HG02970 (cell line): ENCODE data around the gene RAB3GAP2.
"Not testable (repeated sequence)": the region's sequence is repeated elsewhere in the genome, so short reads cannot be mapped to it uniquely, and the experiment has no call there.

Experiments used
- ATAC-seq: cut with Tn5 transposase; IDR thresholded peaks from one replicate; pipeline ENCODE4 v1.9.1; 2021; ENCODE audit warnings: mild to moderate bottlenecking, moderate library complexity, moderate number of reproducible peaks; ENCODE audit not compliant: unreplicated experiment, low FRiP score

The RAB3GAP2 gene

DNA sequence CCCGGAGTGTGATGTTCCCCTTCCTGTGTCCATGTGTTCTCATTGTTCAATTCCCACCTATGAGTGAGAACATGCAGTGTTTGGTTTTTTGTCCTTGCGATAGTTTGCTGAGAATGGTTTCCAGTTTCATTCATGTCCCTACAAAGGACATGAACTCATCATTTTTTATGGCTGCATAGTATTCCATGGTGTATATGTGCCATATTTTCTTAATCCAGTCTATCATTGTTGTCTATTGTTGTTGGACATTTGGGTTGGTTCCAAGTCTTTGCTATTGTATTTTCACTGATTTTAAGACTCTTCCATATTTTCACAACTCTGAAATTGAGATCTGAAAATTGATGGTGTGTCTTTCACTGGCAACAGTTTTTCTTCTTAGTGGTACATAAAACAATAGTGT is 67.5 kb downstream of the RAB3GAP2 start:
- not testable (repeated sequence) for ATAC-seq

DNA sequence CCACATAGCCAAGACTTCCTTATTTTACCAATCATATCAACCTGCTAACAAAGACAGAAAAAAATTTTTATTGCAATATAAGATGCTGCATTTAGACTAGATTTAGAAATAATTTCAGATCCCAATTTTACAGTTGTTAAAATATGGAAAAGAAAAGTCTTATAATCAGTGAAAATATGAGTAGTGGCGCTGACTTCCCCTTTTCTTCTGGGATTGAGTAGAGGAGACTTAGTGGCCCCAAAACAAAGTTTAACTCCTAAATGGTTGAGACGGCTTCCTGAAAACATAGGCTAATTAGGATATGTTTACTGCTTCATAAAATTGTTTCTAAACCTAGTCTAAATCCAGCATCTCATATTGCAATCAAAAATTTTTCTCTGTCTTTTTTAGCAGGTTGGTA is 68.4 kb downstream of the RAB3GAP2 start:
- no peak for ATAC-seq

DNA sequence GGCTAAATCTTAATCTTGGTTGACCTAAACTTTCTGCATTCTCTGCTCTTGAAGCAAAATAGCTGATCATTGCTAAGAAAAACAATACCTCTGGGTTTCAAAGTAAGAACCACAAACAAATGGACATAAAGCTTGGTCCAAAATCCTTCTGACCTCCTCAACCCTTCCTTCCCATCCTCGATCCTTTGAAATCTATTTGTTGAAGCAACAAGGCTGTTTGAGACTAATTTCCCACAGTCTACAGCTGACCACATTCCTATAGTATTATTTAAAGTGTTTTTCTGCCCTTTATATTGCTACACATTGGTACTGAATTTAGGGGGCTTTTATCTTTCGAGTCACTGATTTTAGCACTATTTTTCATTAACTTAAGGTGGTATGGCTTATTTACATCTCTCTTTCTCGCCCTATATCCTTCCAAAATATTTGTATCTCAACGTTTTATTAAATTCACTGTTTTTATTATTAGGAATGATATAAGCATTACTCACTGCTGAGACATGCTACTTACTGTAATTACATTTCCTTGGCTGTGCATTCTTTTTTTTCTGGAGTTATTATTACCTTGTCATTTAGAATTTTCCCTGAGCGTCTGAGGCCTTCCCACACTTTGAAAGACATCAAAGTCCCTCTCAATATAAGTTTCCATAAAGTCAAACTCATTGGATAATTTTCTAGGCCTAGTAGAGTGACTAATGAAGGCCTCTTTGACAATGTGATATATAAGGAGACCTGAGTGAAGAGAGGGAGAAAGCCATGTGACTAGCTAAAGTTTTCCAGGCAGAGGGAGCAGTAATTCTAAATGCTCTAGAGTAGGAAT is 73.9 kb downstream of the RAB3GAP2 start:
- no peak for ATAC-seq

DNA sequence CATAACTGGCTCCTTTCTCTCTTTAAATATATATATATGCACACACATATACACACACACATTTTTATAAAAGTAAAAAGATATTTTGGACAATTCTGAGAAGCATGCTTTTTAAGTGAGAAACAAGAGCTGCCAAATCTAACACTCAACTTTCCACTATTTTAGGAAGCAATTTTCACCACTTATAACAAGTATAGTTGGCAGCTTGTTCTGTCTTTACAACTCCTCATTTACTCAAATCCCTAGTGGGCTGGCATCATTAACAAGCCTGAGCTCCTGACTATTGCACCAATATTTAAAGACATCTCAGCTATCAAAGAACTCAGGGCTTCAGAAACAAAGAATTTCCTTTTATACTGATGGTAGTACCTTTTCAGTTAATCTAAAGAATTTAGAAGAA is 76.6 kb downstream of the RAB3GAP2 start:
- ATAC-seq: no peak

DNA sequence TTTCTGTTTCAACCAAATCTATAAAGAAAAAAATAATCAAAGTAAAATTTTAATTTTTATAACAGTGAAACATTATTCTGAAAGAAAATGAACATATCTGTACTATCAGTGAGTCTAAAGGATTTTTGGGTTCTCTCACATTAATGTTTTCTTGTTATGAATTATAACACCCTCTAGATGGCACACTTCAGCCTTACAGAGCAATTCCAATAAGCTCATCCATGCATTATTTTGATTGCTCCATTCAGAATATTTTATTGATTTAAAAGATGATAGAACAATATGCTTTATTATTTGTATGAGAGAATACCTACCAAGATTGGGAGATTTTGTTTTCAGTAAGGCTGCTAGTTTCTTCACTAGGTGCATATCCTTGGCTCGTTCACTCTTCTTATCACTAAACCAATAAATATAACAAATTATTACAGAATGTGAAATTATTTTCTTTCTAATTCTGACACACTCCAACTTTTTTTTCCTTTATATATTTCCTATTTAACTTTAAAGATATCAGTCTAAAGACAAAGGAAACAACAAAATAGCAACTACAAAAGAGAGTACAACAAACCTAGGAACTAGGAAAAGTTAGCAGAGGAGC is 82.4 kb downstream of the RAB3GAP2 start:
- no peak for ATAC-seq

DNA sequence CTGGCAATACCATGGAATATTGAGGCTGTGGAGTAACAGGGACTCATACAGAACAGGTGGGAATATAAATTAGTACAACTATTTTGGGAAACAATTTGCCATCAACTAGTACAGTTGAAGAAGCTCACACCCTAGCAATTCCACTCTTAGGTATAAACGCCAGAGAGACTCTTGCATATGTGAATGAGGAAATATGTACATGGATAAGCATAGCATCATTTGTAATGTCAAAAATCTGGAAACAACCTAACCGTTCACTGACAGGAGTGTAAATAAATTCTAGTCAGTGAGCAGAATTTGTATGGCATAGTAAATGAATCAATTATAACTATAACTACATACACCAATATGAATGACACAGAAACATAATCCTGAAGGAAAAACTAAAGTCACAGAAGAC is 83.7 kb downstream of the RAB3GAP2 start:
- ATAC-seq: no peak

DNA sequence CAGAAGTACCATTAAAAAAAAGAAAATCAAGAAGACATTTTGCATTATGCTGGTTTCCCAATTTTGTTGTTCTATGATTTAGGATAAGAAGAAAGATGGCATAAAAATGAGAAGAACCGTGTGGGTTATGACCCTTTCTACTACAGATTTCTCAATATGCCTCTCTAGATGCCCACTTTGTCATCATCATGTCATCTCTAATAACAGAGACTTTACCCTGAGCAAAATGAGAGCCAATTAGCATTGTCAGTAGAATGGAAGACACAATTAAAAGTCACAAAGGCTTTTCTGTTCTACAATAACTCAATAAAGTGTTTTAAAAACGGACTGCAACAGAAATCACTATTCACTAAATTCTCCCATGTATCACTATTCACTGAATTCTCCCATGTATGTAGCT is 85.5 kb downstream of the RAB3GAP2 start:
- no peak for ATAC-seq

DNA sequence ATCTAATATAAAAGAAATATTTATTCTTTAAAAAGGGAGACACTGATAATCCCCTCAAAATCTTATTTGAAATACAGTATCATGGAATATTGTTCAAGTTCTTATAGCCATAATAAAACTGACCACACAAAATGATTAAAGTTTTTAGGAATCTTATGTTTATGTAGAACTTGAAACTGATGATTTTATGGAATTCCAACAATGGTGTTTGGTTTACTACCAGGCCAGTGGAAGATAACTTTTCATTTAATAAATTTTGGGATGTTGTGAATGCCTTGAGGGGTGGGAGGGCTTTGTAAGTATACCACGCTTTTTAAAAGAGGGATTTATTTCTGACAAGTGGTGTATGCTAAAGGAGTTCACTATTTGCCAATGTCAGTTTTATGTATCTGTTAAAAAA is 87.7 kb downstream of the RAB3GAP2 start:
- no peak for ATAC-seq

DNA sequence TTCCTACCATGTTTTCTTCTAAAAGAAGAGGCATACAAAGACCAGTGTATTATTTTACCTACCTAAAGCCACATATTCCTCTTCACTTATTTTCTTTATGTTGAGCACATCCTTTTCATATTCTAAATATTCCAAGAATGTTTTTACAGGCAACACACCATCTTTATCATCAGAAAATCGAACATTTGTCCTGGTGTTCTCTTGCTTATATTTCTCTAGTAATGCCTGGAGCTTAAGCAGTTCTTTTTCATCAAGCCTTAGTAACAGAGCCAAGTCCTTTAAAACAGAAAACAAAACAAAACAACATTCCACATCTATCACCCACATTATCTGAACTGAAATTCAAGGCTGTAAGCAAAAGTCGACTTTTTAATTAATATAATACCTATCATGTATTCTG is 89.6 kb downstream of the RAB3GAP2 start:
- no peak for ATAC-seq

DNA sequence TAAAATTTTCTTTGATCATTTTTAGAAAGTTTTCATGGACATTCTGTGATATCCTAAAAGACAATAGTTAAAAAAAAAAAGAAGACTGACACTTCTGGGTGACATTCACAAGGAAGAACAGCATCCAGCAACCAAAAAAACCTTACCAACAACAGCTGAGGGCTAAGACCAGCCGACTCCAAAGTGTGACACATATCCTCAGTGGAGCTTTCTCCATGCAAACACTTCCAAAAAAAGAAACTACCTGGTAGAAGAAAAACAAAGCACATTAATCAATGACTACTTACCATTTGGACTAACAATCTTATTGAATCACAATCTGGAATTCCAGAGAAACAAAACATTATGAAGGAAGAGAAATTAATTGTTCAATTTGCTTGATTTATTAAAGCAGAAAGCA is 90.1 kb downstream of the RAB3GAP2 start:
- ATAC-seq: no peak

DNA sequence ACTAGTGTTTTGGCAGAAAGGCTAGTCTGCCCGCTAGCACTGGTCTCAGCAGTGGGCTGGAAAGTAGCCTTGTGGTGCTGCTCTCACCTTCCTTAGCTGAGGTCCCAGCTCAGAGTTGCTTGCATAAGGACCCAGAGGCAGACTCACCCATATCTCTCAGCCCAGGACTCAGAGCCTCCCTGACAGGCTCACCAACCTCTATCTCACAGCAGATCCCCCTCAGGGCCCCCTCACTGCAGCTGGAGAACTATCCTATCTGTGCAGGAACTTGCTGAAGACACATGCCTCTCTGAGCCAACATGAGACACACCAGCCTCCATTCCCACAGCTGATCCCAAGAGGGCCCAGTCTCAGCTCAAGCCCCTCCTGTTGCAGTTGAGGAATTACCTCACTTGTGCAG is 95.7 kb downstream of the RAB3GAP2 start:
- no peak for ATAC-seq

DNA sequence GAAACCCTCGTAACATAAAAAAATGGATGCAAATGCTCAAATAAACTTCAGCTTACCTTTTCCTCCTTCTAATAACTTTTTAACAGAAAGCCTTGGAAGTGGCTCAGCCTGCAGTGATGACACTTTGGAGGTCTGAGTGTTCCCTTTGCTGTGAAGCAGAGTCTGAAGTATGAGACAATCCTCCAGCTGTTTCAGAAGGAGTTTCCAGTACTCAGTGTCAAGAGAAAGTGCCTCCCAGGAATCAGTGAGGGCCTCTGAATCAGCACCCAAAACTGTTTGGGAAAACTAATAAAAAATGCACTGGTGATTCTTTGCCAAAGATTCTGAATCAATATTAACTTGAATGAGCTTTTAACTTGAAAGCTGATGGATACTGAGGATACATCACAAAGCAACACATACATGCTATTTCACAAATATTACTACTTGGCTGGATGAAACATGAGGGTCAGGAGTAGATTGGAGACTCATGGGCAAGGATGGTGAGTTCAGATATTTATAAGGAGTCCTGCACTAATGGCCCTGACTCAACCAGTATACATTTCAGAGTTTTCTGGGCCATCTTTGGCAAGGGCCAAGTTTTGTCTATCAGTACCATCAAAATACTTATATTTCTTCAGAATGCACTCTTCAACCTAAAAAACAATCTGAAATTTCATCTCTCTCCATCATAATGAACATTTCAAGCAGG is 101.3 kb downstream of the RAB3GAP2 start:
- no peak for ATAC-seq

DNA sequence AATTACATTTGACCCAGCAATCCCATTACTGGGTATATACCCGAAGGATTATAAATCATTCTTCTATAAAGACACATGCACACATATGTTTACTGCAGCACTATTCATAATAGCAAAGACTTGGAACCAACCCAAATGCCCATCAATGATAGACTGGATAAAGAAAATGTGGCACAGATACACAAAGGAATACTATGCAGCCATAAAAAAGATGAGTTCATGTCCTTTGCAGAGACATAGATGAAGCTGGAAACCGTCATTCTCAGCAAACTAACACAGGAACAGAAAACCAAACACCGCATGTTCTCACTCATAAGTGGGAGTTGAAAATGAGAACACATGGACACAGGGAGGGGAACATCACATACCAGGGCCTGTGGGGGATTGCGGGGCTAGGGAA is 102.4 kb downstream of the RAB3GAP2 start:
- not testable (repeated sequence) for ATAC-seq

DNA sequence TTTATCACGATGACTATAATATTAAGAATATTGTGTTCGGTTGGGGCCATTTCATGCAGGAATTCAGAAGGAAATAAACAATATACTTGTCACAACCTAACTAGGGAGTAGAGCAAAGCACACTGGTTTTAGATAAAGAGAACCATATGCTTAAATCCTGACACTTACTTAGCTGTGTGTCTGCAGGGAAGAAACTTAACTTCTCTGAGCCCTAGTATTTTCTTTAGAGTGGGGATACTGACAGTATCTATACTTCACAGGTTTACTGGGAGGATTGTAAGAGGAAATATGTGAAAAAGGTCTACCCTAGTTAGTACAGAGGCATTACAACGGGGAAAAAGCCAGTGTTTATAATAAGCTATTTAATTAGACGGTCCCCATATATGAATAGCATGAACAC is 105.4 kb downstream of the RAB3GAP2 start:
- ATAC-seq: no peak

DNA sequence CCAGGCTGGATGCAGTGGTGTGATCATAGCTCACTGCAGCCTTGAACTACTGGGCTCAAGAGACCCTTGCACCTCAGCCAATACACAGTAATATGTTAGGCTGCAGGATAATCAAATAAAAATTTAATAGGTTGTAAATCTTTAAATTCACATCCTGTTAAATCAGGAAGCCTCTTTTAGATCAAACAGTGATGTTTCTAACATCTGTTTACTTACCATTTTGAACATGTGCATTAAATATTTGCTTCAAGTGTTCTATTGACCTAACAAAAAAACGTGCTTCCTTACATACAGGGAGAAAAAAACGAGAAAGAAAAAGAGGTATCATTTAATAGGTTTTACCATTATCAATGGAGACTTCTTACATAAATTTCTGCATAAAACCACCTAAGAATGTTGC is 107.7 kb downstream of the RAB3GAP2 start:
- no peak for ATAC-seq

DNA sequence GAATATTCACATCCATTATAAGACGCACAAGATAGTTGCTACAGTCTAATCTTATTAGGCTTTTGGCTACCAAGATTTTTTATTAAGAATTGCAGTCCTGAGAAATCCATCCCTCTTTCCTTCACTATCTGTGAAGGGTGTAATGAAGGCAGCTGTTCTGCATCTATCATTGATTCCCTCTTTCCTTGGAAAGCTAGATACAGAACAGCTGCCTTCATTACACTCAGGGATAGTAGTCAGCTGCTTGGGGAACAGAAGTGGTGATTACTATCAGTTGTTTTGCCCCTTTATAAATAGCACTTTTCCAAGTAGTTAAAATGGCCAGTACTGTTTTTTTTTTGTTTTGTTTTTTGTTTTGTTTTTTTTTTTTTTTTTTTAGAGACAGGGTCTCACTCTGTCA is 108.1 kb downstream of the RAB3GAP2 start:
- no peak for ATAC-seq

DNA sequence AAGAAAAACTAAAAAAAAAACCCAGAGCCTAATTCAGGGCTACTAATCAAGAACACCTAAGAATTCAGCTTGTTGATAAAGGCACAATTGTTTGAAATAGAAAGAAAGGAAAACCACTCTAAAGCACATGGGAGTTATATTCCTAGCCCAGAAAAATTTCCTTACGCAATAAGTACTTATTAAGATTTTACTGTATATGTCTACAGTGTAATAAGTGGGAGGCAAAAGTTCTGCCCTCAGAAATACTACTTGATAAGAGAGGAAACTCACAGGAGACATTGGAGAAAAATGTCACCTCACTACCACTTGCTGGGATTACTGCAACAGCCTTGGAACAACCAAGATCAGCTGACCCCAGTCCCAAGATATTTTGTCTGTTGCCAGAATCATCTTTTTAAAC is 112.2 kb downstream of the RAB3GAP2 start:
- ATAC-seq: no peak

DNA sequence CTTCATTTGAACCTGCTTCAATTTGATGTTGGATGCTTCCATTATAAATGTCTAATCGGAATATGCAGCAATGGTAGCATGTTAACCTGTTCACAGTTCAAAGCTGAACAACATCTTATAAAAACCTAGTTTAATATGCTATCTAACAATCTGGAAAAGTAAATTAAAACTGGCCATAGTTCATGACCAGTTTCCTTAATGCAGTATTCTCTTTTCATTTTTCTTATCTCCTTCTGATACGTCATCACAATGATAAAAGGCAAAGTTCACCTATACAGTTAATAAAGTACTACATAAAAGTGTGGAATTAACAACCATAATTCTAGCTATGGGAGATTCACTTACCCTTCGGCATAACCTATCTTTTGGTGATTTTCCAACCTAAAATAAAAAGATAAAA is 113.2 kb downstream of the RAB3GAP2 start:
- ATAC-seq: no peak

DNA sequence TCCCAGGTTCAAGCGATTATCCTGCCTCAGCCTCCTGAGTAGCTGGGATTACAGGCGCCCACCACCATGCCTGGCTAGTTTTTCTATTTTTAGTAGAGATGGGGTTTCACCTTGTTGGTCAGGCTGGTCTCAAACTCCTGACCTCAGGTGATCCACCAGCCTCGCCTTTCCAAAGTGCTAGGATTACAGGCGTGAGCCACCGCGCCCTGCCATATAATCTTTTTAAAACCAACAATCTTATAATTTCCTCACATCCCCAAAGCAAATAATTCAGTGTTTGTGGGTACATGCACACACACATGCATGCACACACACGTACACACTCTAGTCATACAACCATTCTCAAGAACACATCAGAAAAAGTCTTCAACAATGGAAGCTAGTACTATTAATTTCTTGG is 113.7 kb downstream of the RAB3GAP2 start:
- ATAC-seq: not testable (repeated sequence)

DNA sequence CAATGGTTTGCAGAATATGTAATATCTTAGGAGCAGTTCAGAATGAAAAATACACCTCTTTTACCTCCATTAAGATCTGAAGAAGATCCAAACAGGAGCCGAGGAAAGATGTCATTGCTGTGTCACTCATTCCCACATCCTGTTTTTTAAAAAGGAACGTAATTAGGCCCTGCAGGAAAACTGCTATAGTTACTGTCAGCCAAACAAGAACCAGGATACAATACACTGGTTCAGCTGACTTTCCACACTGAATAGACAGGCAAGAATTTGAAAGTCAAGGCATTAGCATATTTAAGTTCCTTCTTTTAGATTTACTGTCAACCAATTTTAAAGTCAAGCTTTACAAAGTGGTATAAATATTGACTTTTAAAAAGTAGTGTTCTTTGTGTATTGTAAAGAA is 114.5 kb downstream of the RAB3GAP2 start:
- no peak for ATAC-seq

DNA sequence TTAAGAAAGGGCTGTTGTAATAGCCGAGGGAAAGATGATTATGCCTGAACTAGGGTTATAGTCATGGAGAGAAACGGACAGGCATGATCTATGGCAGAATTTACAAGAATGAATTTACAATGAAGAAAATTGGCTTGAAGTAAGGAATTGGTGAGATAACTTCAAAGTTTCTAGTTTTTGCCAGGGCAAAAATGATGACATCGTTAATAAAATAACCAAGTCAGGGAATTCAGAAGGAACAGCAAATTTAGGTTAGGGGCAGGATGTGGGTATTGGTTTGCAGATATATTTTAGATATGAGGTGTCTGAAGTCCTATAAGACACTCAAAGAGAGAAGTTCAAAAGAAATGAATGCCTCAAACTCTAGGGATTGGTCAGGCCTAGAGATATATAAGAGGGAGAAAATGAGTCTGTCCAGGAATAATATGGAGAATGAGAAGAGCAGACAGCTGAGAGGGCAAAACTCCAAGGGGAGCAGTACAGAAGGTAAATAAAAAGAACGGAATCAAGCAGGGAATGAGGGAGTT is 115.6 kb downstream of the RAB3GAP2 start:
- ATAC-seq: no peak
